Thoracic aorta (tissue), 2 donors: ENCODE results near the gene KRT81. TPM values are rescaled to one million over a fixed set of nuclear protein-coding genes. Genes with fewer than 3 reads are reported as not detected.
A peak's percentile ranks its signal among the peaks of the same experiment; 100 is the strongest.

Experiments used
- ATAC-seq: fragments of 150-250 bp; one replicate; pipeline ENCODE4 v1.8.0; 2017; ENCODE audit warnings: low read depth; ENCODE audit not compliant: insufficient number of reproducible peaks, low FRiP score
- DNase-seq: peaks from one replicate; pipeline ENCODE4 v3.0.0-alpha.2; 2020; ENCODE audit warnings: low spot score
- H3K27ac ChIP-seq, 2 donors: fragments of 200-600 bp; sonication (generic); 1 replicate in 1 of 2; 2 replicates in 1 of 2; pipeline ENCODE4 v1.5.1; 2016; ENCODE audit warnings: mild to moderate bottlenecking in 2 of 2, moderate library complexity in 2 of 2
- H3K27me3 ChIP-seq: fragments of 200-600 bp; sonication (generic); replicated peaks from 2 replicates; pipeline ENCODE4 v1.6.0; 2016; ENCODE audit warnings: mild to moderate bottlenecking; ENCODE audit not compliant: insufficient read depth
- H3K36me3 ChIP-seq: fragments of 200-600 bp; sonication (generic); one replicate; pipeline ENCODE4 v1.5.1; 2016
- H3K4me1 ChIP-seq, 2 donors: fragments of 200-600 bp; sonication (generic); 1 replicate in 1 of 2; 2 replicates in 1 of 2; pipeline versions ENCODE4 v1.5.1 to v1.6.0; 2016; ENCODE audit warnings: low read depth in 2 of 2, mild to moderate bottlenecking in 1 of 2; ENCODE audit not compliant: control insufficient read depth in 1 of 2
- H3K4me3 ChIP-seq: fragments of 200-600 bp; sonication (generic); 2 replicates; pipeline ENCODE4 v1.5.1; 2016; ENCODE audit warnings: mild to moderate bottlenecking
- H3K9me3 ChIP-seq: fragments of 200-600 bp; sonication (generic); 2 replicates; pipeline ENCODE4 v1.5.1; 2016
- total RNA-seq, 2 donors: library from RNA; depleted of rRNA; stranded (reverse); fragments of >200 nt; gene quantifications; one replicate each; pipeline versions ENCODE4 v1.1.0 to v1.2.3, GENCODE V29; 2016
- TF ChIP-seq, protein P1 (sequence below): fragments of 200-600 bp; sonication (generic); IDR thresholded peaks from one replicate; pipeline ENCODE4 v1.5.1; 2019; ENCODE audit warnings: antibody characterized with exemption

KRT81 gene
- total RNA-seq, 2 donors from 2014 or later, result 5.1 TPM; not detected in 1

DNA sequence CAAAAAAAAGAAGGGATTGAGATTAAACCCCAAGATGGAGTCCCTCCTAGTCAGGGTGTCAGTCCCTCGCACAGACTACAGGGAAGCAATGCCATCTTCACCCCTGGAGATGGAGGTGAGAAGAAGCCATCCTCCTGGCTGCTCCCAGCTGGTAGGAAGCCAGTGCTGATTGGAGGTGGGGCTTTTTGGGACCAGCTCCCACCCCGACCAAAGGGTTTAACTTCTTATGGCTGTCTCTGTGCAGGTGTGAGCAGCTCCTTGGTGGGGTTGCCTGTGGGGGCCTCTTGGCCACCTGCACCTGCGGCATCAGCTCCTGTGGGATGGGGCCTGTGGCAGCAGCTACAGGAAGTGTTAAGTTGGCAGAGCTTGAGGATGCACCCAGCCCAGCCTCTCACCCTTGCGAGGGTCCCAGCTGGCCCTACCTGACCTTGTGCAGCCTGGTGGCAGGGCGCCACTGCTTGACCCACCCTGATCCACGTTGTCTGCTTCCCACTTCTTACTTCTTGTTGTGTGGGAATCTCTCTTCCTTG lies 20.7 kb downstream of the KRT81 start:
- no peak for ATAC-seq
- H3K9me3 ChIP-seq, result no peaks in the 10 kb centered on the region
- no peaks in the 10 kb centered on the region for H3K27me3 ChIP-seq
- TF ChIP-seq, protein P1, sequence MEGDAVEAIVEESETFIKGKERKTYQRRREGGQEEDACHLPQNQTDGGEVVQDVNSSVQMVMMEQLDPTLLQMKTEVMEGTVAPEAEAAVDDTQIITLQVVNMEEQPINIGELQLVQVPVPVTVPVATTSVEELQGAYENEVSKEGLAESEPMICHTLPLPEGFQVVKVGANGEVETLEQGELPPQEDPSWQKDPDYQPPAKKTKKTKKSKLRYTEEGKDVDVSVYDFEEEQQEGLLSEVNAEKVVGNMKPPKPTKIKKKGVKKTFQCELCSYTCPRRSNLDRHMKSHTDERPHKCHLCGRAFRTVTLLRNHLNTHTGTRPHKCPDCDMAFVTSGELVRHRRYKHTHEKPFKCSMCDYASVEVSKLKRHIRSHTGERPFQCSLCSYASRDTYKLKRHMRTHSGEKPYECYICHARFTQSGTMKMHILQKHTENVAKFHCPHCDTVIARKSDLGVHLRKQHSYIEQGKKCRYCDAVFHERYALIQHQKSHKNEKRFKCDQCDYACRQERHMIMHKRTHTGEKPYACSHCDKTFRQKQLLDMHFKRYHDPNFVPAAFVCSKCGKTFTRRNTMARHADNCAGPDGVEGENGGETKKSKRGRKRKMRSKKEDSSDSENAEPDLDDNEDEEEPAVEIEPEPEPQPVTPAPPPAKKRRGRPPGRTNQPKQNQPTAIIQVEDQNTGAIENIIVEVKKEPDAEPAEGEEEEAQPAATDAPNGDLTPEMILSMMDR, result no peak
- no peak overlapping the region for H3K27ac ChIP-seq
- no peaks in the 10 kb centered on the region for H3K36me3 ChIP-seq
- H3K4me3 ChIP-seq, result no peak overlapping the region
- DNase-seq, result no peak
- no peaks in the 10 kb centered on the region for H3K4me1 ChIP-seq

DNA sequence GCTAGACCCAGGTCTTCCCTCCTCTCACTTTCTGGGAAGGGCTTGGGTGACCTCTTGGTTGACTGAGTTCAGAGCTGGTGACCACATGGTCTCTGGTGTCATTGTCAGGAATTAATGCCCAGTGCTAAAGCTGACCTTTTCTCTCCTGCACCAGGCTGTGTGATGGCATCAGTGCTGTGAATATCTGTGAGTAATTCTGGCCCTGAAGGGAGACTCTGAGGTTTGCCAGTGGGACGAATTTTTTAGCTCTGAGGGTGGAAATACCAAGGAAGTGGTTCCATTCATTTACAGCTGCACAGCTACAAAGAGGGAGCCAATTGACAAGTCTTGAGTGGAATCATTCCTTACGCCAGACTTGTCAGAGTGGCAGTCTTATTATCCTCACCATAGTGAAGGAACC lies 23.1 kb downstream of the KRT81 start:
- peak overlapping the region in 1 of 2 donors; percentile 36 for H3K27ac ChIP-seq
- DNase-seq, result no peak
- ATAC-seq, result peak; percentile 72

DNA sequence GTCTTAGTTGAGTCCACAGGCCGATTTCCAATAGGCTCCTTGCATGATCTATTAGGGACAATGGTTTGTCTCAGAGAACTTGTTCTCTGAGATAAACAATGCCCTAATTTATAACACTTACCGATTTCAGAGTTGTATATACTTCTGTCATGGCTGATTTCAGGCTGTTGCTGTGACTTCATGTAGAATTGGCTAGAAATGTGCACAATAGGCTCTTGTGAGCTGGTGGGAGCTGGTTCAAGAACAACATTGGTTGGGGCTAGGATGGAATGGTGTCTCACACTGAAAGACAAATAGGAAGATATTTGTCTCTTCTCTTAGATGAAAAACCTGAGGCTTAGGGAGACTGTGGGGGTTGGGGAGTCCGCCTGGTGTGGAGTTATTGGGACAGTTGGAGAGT lies 23.6 kb downstream of the KRT81 start:
- H3K9me3 ChIP-seq, result no peaks in the 10 kb centered on the region
- H3K36me3 ChIP-seq, result no peaks in the 10 kb centered on the region
- H3K4me1 ChIP-seq, result no peaks in the 10 kb centered on the region
- ATAC-seq (no peak), DNase-seq (no peak)
- peak overlapping the region in 1 of 2 donors; percentile 36 for H3K27ac ChIP-seq
- TF ChIP-seq, protein P1, result no peak
- no peaks in the 10 kb centered on the region for H3K27me3 ChIP-seq
- no peak overlapping the region for H3K4me3 ChIP-seq

More for the DNA sequence above, 23.1 kb downstream of the KRT81 start:
- TF ChIP-seq, protein P1, result no peak
- Histone ChIP-seq H3K4me3 (no peak overlapping the region), H3K36me3 (no peaks in the 10 kb centered on the region), H3K27me3 (no peaks in the 10 kb centered on the region), H3K4me1 (no peaks in the 10 kb centered on the region), H3K9me3 (no peaks in the 10 kb centered on the region)

DNA sequence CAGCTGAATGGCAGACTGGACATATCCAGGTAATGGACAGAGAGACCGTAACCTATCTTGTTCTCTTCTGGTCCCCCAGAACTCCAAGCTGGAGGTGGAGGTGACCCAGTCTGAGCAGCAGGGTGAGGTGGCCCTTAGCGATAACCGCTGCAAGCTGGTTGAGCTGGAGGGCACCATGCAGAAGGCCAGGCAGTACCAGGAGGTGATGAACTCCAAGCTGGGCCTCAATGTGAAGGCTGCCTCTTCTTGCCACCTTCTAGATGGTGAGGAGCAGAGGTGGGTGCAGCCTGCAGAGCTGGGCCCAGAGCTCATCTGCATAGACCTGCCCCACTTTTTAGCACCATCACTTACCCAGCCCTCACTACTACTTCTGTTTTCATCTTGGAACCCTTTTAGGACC lies 24.1 kb downstream of the KRT81 start:
- H3K4me3 ChIP-seq, result no peak overlapping the region
- H3K27ac ChIP-seq, result no peak overlapping the region
- DNase-seq, result no peak
- TF ChIP-seq, protein P1, result no peak
- no peaks in the 10 kb centered on the region for H3K9me3 ChIP-seq
- no peaks in the 10 kb centered on the region for H3K27me3 ChIP-seq
- H3K4me1 ChIP-seq, result no peaks in the 10 kb centered on the region
- no peak for ATAC-seq
- H3K36me3 ChIP-seq, result no peaks in the 10 kb centered on the region

DNA sequence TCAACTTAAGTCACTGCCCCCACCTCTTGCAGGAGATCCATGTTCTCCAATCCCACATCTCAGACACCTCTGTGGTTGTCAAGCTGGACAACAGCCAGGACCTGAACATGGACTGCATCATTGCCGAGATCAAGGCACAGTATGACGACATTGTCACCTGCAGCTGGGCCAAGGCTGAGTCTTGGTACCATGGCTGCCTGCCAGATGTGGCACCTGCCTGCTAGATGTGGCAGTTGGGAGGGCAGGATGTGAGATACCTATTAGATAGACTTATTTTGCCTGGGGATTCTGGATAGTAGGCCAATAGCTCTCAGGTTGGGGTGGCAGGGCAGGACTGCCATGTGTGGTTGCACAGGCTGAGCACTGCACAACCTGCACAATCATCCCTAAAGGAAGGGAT lies 24.8 kb downstream of the KRT81 start:
- H3K27ac ChIP-seq, result no peak overlapping the region
- ATAC-seq (no peak), DNase-seq (no peak)
- no peaks in the 10 kb centered on the region for H3K9me3 ChIP-seq
- H3K4me3 ChIP-seq, result no peak overlapping the region
- TF ChIP-seq, protein P1, result no peak
- no peaks in the 10 kb centered on the region for H3K4me1 ChIP-seq
- no peaks in the 10 kb centered on the region for H3K27me3 ChIP-seq
- no peaks in the 10 kb centered on the region for H3K36me3 ChIP-seq
